GM19452 (cell line): ENCODE measurements around the gene BOC.

Source experiments
- ATAC-seq: cut with Tn5 transposase; IDR thresholded peaks from one replicate; pipeline ENCODE4 v1.9.1; 2021; ENCODE audit not compliant: unreplicated experiment

The BOC gene

DNA sequence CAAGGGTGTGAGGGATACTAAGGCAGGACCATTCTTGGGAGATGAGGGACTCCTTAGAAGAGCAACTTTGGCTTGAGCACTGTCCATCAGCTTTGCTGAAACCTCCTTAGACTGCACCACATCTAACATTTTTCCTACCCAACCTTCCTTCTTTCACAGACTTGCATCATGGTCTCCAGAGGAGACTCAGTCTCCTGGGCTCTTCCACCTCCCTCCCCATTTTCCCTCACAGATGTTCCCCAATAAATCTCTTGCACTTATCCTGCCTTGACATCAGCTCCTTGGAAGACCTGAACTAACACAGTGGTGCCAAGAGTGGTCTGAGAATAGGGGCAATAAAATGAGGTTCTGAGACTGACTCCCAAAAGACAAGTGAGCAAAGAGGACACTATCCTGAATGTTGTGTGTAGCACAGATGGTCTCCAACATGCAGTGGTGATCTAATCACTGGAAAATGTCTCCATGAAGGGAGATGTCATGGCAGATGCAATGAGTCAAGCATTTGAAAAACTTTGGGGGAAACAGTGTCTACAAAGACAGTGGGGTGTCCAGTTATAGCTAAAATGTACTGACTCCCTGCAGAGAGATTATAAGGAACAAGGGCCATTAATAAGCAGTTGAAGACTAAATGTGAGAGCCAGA lies 26.0 kb upstream of the BOC start:
- ATAC-seq, result no peak

GRCh38 chr3:113186566-113186965 lies 24.8 kb upstream of the BOC start:
- ATAC-seq, result no peak

GRCh38 chr3:113193288-113193687 lies 18.1 kb upstream of the BOC start:
- ATAC-seq, result no peak

GRCh38 chr3:113193719-113194118 lies 17.6 kb upstream of the BOC start:
- no peak for ATAC-seq

GRCh38 chr3:113194823-113195401 lies 16.4 kb upstream of the BOC start:
- no peak for ATAC-seq

- ATAC-seq, result no peak
Measured at GRCh38 chr3:113200351-113200750, 11.0 kb upstream of the BOC start.

DNA sequence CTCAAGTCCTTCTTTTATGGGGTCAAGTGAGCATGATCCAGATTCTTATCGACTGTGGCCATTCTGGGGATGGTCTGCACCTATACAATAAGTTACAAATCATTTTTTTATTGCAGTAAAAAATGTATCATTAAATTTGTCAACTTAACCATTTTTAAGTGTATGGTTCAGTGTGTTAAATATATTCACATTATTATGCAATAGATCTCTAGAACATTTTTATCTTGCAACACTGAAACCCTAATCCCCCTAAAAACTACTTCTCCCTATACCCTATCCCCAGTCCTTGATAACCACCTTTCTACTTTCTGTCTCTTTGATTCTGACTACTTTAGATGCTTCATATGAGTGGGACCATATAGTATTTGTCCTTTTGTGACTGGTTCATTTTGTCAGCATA lies 10.4 kb upstream of the BOC start:
- ATAC-seq, result no peak

GRCh38 chr3:113204371-113204770 lies 7.0 kb upstream of the BOC start:
- ATAC-seq, result no peak

DNA sequence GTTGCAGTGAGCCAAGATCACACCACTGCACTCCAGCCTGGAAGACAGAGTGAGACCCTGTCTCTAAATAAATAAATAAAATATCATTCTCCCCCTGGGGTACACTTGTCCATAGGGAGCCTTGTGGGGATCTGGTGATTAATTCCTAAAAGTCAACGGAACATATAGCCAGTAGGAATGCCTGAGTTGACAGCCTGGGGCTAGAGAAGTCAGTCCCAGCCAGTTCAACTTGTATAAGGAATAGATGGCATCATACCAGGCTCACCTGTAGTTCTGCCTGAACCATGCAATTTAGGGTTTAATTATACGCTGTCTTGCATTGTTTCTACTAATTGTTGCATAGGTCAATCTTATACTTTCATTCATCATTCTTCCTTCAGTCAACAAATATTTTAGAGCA lies 5.9 kb upstream of the BOC start:
- no peak for ATAC-seq

DNA sequence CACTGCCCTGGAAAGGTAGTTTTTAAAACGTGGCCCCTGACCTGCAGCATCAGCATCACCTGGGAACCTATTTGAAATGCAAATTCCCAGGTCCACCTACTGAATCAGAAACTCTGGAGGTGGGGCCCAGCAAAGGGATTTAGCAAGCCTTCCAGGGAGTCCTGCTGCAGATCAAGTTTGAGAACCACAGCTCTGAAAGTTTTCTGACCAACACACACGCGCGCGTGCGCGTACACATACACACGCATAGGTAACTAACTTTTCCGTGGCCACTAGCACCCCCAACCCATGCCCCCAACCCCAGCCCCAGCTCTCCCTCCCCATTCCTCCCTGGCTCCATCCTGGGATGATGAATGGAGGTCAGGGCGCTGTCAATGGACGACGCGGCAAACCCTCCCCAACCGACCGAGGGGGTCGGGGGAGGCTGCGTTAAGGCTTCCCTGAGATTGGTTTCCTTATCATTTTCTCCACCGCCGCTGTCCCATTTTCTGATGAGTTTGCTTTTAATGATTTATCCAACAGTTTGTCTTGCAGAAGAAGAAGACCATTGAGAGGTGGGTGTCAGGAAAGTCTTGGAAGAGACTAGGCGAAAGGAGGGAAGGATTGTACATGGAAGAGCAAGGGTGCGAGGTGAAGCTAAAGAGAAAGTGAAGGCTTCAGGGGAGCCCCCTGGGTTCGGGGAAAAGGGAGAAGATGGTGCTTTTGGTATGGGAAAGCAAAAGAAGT lies 590 bp upstream of the BOC start:
- ATAC-seq, result no peak

DNA sequence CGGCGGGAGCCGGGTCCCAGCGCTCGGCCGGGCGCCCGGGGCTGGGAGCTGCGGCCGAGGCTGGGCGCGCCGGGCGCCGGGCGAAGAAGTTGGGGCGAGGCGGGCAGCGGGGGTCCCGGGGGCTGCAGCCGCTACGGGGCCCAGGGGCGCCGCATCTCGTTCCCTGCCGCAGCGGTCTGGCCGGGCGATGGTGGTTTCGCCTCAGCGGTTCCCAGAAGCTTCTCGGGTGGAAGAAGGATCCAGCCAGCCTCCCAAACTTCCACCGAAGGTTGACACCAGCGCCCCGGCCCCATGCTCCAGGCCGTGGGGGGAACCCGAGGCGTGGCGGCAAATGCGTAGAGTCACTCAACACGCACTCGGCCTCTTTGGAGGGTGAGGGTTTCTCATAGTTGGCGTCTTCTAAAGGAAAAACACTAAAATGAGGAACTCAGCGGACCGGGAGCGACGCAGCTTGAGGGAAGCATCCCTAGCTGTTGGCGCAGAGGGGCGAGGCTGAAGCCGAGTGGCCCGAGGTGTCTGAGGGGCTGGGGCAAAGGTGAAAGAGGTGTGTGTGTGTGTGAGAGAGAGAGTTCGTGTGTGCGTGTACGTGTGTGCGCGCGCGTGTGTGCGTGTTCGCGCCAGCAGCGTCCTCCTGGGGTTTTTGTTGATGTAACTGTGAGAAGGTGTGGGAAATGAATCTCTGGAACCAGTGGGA lies 940 bp downstream of the BOC start:
- ATAC-seq, result no peak

GRCh38 chr3:113212844-113213375 lies 1.6 kb downstream of the BOC start:
- ATAC-seq, result no peak

DNA sequence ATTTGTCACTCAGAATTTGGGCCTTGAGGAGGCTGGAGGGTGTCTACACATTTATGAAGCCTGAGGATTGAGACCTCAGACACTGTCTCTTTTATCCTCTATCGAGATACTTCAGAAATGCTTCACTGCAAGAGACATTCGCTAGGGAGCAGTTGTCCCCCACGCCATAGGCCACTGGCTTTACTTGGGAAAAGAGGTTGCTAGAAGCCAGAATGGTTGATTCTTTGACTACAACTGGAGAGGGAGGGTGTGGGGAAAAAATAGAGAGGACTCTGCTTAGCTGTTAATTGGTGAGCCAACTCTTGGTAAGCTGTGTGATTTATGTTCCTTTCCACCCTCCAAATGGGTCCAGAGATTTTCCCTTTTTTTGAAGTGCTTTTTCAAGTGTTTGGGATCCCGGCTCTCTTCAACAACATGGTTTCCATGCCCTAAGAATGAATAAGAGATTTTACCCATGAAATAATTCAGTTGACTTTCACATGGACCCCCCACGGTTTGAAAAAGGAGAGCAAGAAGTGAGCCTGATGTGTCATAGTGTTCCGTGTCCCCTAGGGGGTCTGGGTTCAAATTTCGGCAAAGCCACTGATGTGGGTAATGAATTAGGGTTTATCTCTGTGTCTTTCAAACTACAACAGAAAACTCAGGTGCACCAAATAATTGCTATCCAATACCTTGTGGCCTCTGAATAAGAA lies 2.7 kb downstream of the BOC start:
- ATAC-seq, result no peak

DNA sequence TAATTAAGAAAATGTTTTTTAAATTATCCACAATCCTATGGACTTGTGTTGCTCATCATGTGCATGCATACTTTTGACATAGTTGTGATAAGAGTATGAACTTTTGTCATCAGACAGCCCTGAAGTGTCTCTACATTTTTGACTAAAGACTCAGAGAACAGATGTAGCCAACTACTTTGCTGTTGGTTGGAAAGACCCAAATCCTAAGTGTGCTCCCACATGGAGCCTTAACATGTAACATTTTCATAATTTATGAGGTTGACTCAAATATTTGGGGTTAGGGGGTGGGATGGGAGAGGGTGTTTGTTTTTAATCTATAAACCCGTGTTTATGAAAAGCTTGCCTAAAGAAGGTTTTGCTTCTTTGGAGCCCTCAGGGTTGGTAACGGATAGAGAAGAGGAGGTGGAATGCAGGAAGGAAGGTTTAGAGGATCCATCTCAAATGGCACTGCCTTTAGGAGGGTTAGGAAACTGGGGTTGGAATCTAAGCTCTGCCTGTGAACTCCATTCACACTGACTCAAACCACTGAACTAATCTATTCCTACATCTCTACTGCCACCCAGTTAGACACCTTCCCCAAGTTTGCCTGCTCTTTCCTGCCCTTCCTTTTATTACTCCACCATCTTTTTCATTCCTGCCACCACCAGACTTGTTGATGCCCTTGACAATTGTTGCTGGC lies 3.7 kb downstream of the BOC start:
- no peak for ATAC-seq

- no peak for ATAC-seq
Measured at GRCh38 chr3:113216393-113216792, 5.0 kb downstream of the BOC start.

GRCh38 chr3:113218011-113218680 lies 6.8 kb downstream of the BOC start:
- ATAC-seq, result no peak

DNA sequence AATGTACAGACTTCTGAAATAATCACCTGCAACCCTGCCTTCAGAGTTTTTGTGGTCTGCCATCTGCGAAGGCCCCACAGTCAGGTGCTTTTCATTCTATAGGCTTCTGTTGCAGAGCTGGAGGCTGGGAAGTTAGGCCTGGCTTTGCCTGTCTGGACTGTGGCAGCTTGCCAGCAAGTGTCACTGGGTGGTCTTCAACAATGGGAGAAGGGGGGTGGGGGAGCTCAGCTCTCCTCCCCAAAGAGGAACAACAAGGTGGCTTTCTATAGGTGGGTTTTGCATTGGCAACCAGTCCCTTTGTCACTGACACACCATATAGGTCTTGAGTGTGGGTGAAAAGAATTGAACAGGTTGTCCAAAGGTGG lies 7.3 kb downstream of the BOC start:
- no peak for ATAC-seq

DNA sequence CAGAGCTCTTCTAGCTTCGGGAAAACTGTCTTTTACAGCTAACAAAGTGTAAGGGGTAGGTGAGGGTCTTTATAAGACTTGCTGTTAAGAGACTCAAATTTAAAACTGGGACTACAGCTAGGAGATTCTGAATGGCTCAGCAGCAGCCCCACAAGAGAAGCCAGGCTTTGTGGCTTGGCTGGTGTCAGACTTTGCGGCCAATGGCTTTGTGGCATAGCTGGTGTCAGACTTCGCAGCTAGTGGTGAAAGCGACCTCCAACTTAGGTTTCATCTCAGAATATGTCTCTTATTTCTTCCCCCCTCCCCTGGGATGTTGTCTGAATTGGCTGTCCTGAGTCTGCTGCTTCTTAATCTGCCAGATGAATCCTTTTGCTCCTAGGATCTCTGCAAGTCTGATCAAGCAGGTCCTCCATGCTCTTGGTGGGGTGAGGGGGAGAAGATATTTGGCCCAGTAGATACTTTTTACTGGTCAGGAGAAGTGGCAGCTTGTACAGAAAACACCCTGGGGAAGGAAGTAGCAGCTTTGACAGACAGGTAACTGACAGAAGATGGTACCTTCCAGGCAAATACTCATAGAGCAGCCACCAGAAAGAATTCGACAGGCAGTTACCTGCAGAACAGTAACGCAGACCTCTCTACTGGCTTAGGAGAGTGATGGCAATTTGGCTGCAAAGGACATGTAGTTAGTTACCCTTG lies 8.4 kb downstream of the BOC start:
- ATAC-seq, result no peak

- ATAC-seq, result no peak
Measured at GRCh38 chr3:113220721-113221120, 9.4 kb downstream of the BOC start.
